Osteocyte (in vitro differentiated cells): ENCODE data around the gene ANKRD50. TPM values are rescaled to one million over a fixed set of nuclear protein-coding genes. Genes with fewer than 3 reads are reported as not detected.

Experiments
- DNase-seq: peaks from one replicate; pipeline ENCODE4 v3.0.0; 2021; ENCODE audit warnings: mixed read lengths; ENCODE audit not compliant: unreplicated experiment; ENCODE audit errors: extremely low spot score
- H3K27ac Mint-ChIP-seq: one replicate; pipeline ENCODE4 v1.8.0; 2021; ENCODE audit warnings: mild to moderate bottlenecking, mixed read lengths; ENCODE audit not compliant: unreplicated experiment
- H3K27me3 Mint-ChIP-seq: one replicate; pipeline ENCODE4 v1.8.0; 2021; ENCODE audit warnings: mixed read lengths; ENCODE audit not compliant: unreplicated experiment
- H3K36me3 Mint-ChIP-seq: one replicate; pipeline ENCODE4 v1.8.0; 2021; ENCODE audit warnings: mixed read lengths; ENCODE audit not compliant: unreplicated experiment
- H3K4me1 Mint-ChIP-seq: one replicate; pipeline ENCODE4 v1.8.0; 2021; ENCODE audit warnings: mixed read lengths; ENCODE audit not compliant: unreplicated experiment
- H3K4me3 Mint-ChIP-seq: one replicate; pipeline ENCODE4 v1.8.0; 2021; ENCODE audit warnings: mild to moderate bottlenecking, moderate library complexity, mixed read lengths; ENCODE audit not compliant: unreplicated experiment
- H3K9me3 Mint-ChIP-seq: one replicate; pipeline ENCODE4 v1.8.0; 2021; ENCODE audit warnings: mixed read lengths; ENCODE audit not compliant: unreplicated experiment
- long read RNA-seq: library from polyadenylated mRNA; unstranded; transcript quantifications from one replicate; pipeline ENCODE4 v2.0.0, GENCODE V29; 2021
- total RNA-seq: library from RNA; stranded (reverse); gene quantifications from 2 replicates; pipeline ENCODE4 v1.2.1, GENCODE V29; 2021
- TF ChIP-seq, protein P1 (sequence below): fragments of 200-600 bp; sonication (generic); IDR thresholded peaks from 2 replicates; pipeline ENCODE4 v1.5.0; 2021; ENCODE audit warnings: antibody characterized with exemption, mild to moderate bottlenecking, moderate library complexity

ANKRD50 gene, protein sequence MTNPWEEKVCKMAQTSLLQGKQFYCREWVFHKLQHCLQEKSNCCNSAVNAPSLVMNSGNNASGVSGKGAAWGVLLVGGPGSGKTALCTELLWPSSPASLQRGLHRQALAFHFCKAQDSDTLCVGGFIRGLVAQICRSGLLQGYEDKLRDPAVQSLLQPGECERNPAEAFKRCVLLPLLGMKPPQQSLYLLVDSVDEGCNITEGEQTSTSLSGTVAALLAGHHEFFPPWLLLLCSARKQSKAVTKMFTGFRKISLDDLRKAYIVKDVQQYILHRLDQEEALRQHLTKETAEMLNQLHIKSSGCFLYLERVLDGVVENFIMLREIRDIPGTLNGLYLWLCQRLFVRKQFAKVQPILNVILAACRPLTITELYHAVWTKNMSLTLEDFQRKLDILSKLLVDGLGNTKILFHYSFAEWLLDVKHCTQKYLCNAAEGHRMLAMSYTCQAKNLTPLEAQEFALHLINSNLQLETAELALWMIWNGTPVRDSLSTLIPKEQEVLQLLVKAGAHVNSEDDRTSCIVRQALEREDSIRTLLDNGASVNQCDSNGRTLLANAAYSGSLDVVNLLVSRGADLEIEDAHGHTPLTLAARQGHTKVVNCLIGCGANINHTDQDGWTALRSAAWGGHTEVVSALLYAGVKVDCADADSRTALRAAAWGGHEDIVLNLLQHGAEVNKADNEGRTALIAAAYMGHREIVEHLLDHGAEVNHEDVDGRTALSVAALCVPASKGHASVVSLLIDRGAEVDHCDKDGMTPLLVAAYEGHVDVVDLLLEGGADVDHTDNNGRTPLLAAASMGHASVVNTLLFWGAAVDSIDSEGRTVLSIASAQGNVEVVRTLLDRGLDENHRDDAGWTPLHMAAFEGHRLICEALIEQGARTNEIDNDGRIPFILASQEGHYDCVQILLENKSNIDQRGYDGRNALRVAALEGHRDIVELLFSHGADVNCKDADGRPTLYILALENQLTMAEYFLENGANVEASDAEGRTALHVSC (N-terminal part only)
- total RNA-seq, result 45.3 and 45.4 TPM in 2 replicates
- long read RNA-seq, partial matches to known transcripts, result 42 of 55 reads
- long read RNA-seq, other reads (novel, unspliced or antisense), result 13 of 55 reads

DNA sequence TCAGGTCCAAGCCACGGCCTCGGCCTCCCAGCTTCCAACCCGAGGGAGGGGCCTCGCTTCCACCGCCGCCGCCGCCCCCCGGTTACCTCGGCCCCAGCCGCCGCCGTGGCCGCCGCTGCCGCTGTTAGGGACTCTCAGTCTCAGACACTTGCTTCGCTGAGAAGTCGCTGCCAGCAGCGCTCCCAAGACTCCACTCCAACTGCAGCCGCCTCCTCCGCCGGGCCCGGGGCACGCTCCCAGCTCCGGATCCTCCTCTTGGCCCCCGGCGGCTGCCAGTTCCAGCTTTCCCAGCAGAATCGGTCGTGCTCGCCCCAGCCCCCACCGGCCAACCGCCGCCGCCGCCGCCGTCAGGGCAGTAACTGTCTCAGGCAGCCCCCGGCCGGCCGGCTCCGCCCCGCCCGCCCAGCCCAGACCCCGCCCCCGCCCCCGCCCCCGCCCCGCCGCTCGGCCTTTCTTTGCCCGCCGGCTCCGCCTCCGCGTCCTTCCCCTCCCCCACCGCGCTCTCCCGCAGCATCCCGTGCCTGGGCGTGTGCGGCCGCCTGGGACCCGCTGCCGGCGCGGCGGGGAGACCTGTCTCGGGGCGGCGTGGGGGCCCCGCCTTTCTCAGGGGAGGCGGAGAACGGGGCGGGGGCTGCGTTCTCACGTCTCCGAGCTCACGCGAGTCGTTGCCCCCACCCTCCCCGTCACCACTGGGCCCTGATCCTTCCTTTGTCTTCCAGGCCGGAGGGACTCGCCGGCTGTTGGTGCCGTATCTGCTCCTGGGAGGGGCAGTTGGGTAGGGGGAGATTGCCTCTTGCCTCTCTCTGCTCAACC is at the start of gene ANKRD50:
TSS of gene ANKRD50 (minus strand) at position 361 of the 813 bp plus-strand sequence. CDS start 2,221 bp downstream, outside the sequence.
- TF ChIP-seq, protein P1, sequence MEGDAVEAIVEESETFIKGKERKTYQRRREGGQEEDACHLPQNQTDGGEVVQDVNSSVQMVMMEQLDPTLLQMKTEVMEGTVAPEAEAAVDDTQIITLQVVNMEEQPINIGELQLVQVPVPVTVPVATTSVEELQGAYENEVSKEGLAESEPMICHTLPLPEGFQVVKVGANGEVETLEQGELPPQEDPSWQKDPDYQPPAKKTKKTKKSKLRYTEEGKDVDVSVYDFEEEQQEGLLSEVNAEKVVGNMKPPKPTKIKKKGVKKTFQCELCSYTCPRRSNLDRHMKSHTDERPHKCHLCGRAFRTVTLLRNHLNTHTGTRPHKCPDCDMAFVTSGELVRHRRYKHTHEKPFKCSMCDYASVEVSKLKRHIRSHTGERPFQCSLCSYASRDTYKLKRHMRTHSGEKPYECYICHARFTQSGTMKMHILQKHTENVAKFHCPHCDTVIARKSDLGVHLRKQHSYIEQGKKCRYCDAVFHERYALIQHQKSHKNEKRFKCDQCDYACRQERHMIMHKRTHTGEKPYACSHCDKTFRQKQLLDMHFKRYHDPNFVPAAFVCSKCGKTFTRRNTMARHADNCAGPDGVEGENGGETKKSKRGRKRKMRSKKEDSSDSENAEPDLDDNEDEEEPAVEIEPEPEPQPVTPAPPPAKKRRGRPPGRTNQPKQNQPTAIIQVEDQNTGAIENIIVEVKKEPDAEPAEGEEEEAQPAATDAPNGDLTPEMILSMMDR, result no peak
- Mint-ChIP-seq H3K4me1 (peaks cover 43% of the 10 kb centered on the region), H3K36me3 (peaks cover 11% of the 10 kb centered on the region), H3K9me3 (no peaks in the 10 kb centered on the region), H3K27ac (peak within 1 kb of the TSS; percentile 100), H3K27me3 (no peaks in the 10 kb centered on the region), H3K4me3 (peak within 1 kb of the TSS; percentile 85)
- DNase-seq, result peak; percentile 97

DNA sequence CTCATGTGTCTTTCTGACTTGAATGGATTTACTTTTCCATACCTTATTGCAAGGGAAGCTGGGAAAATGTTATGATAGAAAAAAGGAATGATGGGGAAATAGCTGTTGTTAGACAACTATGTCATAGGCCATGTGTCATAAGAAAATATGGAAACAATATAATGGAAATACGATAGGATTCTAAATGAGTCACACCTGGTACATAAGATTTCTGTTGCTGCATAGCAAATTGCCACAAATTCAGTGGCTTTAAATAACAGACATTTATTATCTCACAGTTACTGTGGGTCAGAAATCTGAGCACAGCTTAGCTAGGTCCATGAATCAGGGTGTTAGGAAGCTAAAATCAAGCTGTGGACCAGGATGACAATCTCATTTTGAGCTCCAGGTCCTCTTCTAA is 44.6 kb upstream of the ANKRD50 start:
- DNase-seq, result no peak
- TF ChIP-seq, protein P1, result no peak
- Mint-ChIP-seq H3K4me1 (peaks cover 7% of the 10 kb centered on the region), H3K4me3 (no peak overlapping the region), H3K36me3 (no peaks in the 10 kb centered on the region), H3K27me3 (no peaks in the 10 kb centered on the region), H3K9me3 (no peaks in the 10 kb centered on the region), H3K27ac (no peak overlapping the region)

DNA sequence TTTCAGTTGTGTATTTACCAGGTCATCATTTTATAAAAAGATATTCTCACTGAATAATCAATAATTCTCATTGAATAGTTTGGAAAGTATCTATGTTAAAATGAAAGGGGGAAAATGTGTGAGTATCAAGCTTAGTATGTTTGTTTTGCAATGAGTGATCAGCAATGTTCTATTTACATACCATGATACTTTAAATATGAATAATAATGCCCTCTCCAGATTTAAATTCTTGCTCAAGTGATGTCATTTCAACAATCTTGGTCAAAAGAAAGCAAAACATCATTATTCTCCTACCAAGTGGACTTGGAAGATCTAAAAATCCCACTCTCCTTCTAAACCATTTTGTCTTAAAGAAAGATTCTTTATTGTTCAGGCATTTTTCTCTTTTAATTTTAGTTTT is 42.1 kb upstream of the ANKRD50 start:
- H3K4me1 Mint-ChIP-seq, result peaks cover 7% of the 10 kb centered on the region
- no peaks in the 10 kb centered on the region for H3K36me3 Mint-ChIP-seq
- H3K9me3 Mint-ChIP-seq, result no peaks in the 10 kb centered on the region
- DNase-seq, result no peak
- H3K27me3 Mint-ChIP-seq, result no peaks in the 10 kb centered on the region
- no peak overlapping the region for H3K27ac Mint-ChIP-seq
- TF ChIP-seq, protein P1, result no peak
- no peak overlapping the region for H3K4me3 Mint-ChIP-seq

DNA sequence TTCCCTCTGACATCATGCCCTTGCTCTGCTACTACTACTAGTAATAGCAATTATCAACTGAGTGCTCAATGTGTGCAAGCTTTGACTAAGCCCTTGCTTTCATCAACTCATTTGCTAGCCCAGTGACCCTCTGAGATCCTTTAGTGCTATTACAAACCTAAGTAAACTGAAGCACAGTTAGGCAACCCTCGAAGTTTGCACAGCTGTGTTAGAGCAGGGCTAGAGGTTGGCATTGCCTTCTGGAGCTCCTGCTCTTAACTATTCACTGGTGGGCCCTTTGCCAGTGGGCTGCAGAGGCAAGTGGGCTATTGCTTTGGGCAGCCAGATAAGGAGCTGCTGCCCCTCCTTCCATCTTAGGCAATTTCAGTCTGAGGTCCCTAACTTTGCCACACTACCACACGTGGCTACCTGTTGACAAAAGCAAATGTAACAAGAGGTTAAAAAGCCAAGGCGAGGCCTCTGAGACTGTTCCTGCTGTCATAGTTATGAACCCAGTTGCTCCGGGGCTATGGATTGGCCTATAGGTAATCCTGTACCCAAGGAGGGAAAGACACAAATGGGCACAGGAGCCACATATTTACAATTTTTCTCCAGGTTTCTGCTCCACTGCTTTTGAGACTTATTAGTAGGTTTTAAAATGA is 41.5 kb upstream of the ANKRD50 start:
- Mint-ChIP-seq H3K36me3 (no peaks in the 10 kb centered on the region), H3K27me3 (no peaks in the 10 kb centered on the region), H3K4me3 (no peak overlapping the region), H3K4me1 (peaks cover 9% of the 10 kb centered on the region), H3K9me3 (no peaks in the 10 kb centered on the region), H3K27ac (no peak overlapping the region)
- TF ChIP-seq, protein P1, result no peak
- DNase-seq, result no peak
